Measurements from ENCODE around the gene HIC1. TPM values are rescaled to one million over a fixed set of nuclear protein-coding genes. Genes with fewer than 3 reads are reported as not detected.

Gene HIC1
- total and polyA plus RNA-seq, 4 donors, result 0.44 to 4.8 (median 3.7) TPM

DNA sequence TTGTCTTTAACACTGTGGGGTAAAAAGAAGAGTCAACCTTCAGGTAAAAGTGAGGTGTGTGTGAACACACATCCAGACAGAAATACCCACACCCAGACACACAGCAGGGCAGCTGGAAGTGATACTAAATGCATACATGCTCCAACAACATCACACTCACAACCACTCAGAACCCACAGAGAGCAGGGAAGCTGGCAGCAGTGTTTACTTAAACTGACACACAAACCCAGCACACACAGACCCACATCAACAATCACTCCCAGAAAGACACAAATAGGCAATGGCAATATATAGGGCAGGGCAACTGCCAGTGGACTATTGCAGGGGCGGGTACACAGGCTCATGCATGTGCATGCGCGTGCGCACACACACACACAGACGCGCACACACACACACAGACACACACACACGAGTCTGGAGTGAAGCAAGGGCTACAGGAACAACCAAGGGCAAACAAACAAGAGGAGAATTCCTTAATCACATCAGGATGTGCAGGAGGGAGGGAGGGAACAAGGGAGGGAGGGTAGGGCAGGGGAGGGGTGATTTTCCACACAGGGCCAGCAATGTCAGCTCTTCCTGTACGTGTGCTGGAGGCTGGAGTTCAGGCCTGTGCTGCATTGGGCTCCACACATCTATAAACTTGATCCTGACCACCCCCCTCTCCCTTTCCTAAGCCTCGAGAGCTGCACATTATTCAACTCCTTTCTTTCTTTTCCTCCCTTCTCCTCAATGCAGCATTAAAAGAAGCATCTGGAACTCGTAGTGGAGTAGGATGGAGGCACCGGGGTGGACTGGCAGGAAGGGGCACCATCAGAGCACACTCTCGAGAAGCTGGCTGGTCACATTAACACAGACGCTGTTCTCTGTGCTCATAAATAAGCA lies 30.1 kb downstream of the HIC1 start:
- Histone ChIP-seq H3K9ac (ENCODE audit: low read depth in 1 of 2, low read length in 2 of 2) (peak overlapping the region in 1 of 2 donors; percentile 10), H3K4me1 (ENCODE audit: control insufficient read depth in 4 of 4, insufficient read depth in 4 of 4, low read length in 3 of 4) (peaks cover 2 to 27% (median 17%) of the 10 kb centered on the region in 4 donors), H3K4me3 (ENCODE audit: low read depth in 1 of 3, low read length in 3 of 3) (no peak overlapping the region), H3K27ac (ENCODE audit: low read depth in 1 of 2, low read length in 2 of 2) (peak overlapping the region; percentile 64 to 79), H3K9me3 (ENCODE audit: control insufficient read depth in 4 of 4, low read length in 3 of 4) (no peaks in the 10 kb centered on the region), H3K27me3 (ENCODE audit: control insufficient read depth in 4 of 4, insufficient read depth in 4 of 4, low read length in 3 of 4) (no peaks in the 10 kb centered on the region), H3K36me3 (ENCODE audit: control insufficient read depth in 4 of 4, insufficient read depth in 3 of 4, low read depth in 1 of 4, low read length in 3 of 4) (peaks cover 1 to 8% (median 5%) of the 10 kb centered on the region in 4 donors)
- TF ChIP-seq NR2F2 (IDR thresholded peaks at IDR 0.05), result peak; percentile 65
- TF ChIP-seq FOXA1 (IDR thresholded peaks at IDR 0.05), result no peak
- TF ChIP-seq HNF4A (conservative IDR thresholded peaks at IDR 0.05), result no peak
- TF ChIP-seq RXRA (IDR thresholded peaks at IDR 0.05), result peak; percentile 46 to 58
- peak; percentile 51 for TF ChIP-seq SP1 (IDR thresholded peaks at IDR 0.05)
- no peak for DNase-seq (ENCODE audit: low spot score)
- 72% methylated on average over 13 of the region's 13 CpGs for WGBS

DNA sequence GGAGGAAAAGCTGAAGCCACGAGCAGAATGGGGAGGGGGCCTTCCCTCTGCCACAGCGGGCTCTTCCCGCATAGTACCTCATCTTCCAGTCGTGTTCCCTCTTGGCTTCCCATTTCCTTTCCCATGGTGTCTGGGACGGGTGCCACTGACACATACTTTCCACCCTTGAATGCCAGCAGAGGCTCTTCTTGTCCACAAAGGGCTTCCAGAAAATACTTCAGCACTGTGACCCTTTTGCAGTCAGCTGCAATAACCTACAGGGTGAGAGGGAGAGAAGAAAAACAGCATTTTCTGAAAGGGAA lies 30.7 kb downstream of the HIC1 start:
- Histone ChIP-seq H3K9me3 (ENCODE audit: control insufficient read depth in 4 of 4, low read length in 3 of 4) (no peaks in the 10 kb centered on the region), H3K4me1 (ENCODE audit: control insufficient read depth in 4 of 4, insufficient read depth in 4 of 4, low read length in 3 of 4) (peaks cover 2 to 27% (median 17%) of the 10 kb centered on the region in 4 donors), H3K36me3 (ENCODE audit: control insufficient read depth in 4 of 4, insufficient read depth in 3 of 4, low read depth in 1 of 4, low read length in 3 of 4) (peaks cover 1 to 8% (median 5%) of the 10 kb centered on the region in 4 donors), H3K27ac (ENCODE audit: low read depth in 1 of 2, low read length in 2 of 2) (peak overlapping the region; percentile 64 to 75), H3K4me3 (ENCODE audit: low read depth in 1 of 3, low read length in 3 of 3) (no peak overlapping the region), H3K9ac (ENCODE audit: low read depth in 1 of 2, low read length in 2 of 2) (peak overlapping the region in 1 of 2 donors; percentile 10), H3K27me3 (ENCODE audit: control insufficient read depth in 4 of 4, insufficient read depth in 4 of 4, low read length in 3 of 4) (no peaks in the 10 kb centered on the region)
- peak; percentile 79 to 91 for TF ChIP-seq JUND (IDR thresholded peaks at IDR 0.05)
- no peak for TF ChIP-seq GABPA (IDR thresholded peaks at IDR 0.05 in 1 of 2, conservative IDR thresholded peaks at IDR 0.05 in 1 of 2)
- TF ChIP-seq, protein P1, sequence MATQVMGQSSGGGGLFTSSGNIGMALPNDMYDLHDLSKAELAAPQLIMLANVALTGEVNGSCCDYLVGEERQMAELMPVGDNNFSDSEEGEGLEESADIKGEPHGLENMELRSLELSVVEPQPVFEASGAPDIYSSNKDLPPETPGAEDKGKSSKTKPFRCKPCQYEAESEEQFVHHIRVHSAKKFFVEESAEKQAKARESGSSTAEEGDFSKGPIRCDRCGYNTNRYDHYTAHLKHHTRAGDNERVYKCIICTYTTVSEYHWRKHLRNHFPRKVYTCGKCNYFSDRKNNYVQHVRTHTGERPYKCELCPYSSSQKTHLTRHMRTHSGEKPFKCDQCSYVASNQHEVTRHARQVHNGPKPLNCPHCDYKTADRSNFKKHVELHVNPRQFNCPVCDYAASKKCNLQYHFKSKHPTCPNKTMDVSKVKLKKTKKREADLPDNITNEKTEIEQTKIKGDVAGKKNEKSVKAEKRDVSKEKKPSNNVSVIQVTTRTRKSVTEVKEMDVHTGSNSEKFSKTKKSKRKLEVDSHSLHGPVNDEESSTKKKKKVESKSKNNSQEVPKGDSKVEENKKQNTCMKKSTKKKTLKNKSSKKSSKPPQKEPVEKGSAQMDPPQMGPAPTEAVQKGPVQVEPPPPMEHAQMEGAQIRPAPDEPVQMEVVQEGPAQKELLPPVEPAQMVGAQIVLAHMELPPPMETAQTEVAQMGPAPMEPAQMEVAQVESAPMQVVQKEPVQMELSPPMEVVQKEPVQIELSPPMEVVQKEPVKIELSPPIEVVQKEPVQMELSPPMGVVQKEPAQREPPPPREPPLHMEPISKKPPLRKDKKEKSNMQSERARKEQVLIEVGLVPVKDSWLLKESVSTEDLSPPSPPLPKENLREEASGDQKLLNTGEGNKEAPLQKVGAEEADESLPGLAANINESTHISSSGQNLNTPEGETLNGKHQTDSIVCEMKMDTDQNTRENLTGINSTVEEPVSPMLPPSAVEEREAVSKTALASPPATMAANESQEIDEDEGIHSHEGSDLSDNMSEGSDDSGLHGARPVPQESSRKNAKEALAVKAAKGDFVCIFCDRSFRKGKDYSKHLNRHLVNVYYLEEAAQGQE (IDR thresholded peaks at IDR 0.05), result peak; percentile 12
- 74% methylated on average over 5 of the region's 5 CpGs for WGBS
- DNase-seq (ENCODE audit: low spot score), result no peak

DNA sequence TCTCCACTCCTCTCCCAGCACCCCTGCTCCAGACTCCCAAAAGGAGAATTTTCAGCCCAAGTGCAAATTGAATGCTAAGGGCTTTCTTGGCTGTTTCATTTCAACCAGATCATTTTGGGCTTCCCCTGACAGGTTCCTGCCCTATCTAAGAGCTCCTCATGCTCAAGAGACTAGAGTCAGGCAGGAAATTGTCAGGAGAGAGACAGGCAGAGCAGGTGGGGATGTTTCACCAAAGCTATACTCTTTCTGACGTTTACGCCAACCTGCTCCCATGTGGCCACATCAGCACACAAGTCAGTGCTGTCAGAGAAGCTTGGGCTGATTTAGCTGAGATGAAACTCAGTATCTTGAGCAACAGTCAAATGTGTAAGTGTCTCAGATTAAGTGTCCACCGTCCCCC lies 31.4 kb downstream of the HIC1 start:
- Histone ChIP-seq H3K36me3 (ENCODE audit: control insufficient read depth in 4 of 4, insufficient read depth in 3 of 4, low read depth in 1 of 4, low read length in 3 of 4) (peaks cover under 1 to 2% (median 2%) of the 10 kb centered on the region in 4 donors), H3K9me3 (ENCODE audit: control insufficient read depth in 4 of 4, low read length in 3 of 4) (no peaks in the 10 kb centered on the region), H3K9ac (ENCODE audit: low read depth in 1 of 2, low read length in 2 of 2) (no peak overlapping the region), H3K27ac (ENCODE audit: low read depth in 1 of 2, low read length in 2 of 2) (peak overlapping the region; percentile 64 to 75), H3K27me3 (ENCODE audit: control insufficient read depth in 4 of 4, insufficient read depth in 4 of 4, low read length in 3 of 4) (no peaks in the 10 kb centered on the region), H3K4me1 (ENCODE audit: control insufficient read depth in 4 of 4, insufficient read depth in 4 of 4, low read length in 3 of 4) (peaks cover 2 to 27% (median 17%) of the 10 kb centered on the region in 4 donors), H3K4me3 (ENCODE audit: low read depth in 1 of 3, low read length in 3 of 3) (no peak overlapping the region)
- TF ChIP-seq SP1 (IDR thresholded peaks at IDR 0.05) (no peak), YY1 (IDR thresholded peaks at IDR 0.05) (no peak), TAF1 (conservative IDR thresholded peaks at IDR 0.05) (no peak), RAD21 (IDR thresholded peaks at IDR 0.05) (no peak)
- WGBS, result 84% methylated on average over 3 of the region's 3 CpGs
- no peak for DNase-seq (ENCODE audit: low spot score)

Data from liver (tissue), 9 donors.